ENCODE data around the gene DDX41.

DNA sequence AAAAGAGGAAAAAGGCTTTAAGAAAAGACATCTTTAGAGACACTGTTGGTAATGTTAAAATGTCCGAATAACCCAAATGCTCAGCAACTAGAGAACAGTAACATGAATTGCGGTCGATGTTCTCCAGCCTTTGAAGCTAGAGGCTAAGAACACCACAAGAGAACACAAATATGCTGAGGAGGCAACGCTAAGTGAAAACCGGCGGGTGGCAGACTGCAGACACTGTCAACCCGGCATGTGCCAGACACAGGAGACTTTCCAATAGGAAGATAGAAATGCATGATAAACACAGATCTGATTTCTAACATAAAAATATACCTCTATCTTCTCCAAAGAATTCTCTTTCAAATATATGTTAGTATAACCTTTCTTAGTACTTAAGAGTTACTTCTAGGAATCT lies 18.4 kb upstream of the DDX41 start:
- TF ChIP-seq, protein P1, sequence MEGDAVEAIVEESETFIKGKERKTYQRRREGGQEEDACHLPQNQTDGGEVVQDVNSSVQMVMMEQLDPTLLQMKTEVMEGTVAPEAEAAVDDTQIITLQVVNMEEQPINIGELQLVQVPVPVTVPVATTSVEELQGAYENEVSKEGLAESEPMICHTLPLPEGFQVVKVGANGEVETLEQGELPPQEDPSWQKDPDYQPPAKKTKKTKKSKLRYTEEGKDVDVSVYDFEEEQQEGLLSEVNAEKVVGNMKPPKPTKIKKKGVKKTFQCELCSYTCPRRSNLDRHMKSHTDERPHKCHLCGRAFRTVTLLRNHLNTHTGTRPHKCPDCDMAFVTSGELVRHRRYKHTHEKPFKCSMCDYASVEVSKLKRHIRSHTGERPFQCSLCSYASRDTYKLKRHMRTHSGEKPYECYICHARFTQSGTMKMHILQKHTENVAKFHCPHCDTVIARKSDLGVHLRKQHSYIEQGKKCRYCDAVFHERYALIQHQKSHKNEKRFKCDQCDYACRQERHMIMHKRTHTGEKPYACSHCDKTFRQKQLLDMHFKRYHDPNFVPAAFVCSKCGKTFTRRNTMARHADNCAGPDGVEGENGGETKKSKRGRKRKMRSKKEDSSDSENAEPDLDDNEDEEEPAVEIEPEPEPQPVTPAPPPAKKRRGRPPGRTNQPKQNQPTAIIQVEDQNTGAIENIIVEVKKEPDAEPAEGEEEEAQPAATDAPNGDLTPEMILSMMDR (IDR thresholded peaks at IDR 0.05) = no peak
- no peak for TF ChIP-seq POLR2A (IDR thresholded peaks at IDR 0.05)
- no peak for TF ChIP-seq EP300 (IDR thresholded peaks at IDR 0.05)
- TF ChIP-seq POLR2AphosphoS5 (IDR thresholded peaks at IDR 0.05) = no peak
